Loucy (cell line): Measurements from ENCODE around the gene PPP1R27.

Source experiments
- H2AFZ ChIP-seq: fragments of 200-600 bp; sonication (generic); 2 replicates; pipeline ENCODE4 v1.6.0; 2016; ENCODE audit warnings: antibody characterized with exemption, mild to moderate bottlenecking, low read length, moderate library complexity
- H3F3A ChIP-seq: fragments of 200-600 bp; 2 replicates; pipeline ENCODE4 v1.6.0; 2016; ENCODE audit warnings: antibody characterized with exemption, low read depth, mild to moderate bottlenecking
- H3K27me3 ChIP-seq: fragments of 200-600 bp; sonication (generic); 2 replicates; pipeline ENCODE4 v1.6.1; 2014; ENCODE audit warnings: low read length, mild to moderate bottlenecking; ENCODE audit not compliant: insufficient read depth, poor library complexity, severe bottlenecking
- H3K36me3 ChIP-seq: fragments of 200-600 bp; sonication (generic); 2 replicates; pipeline ENCODE4 v1.6.1; 2016; ENCODE audit warnings: low read length; ENCODE audit not compliant: insufficient read depth
- H3K4me1 ChIP-seq: fragments of 200-600 bp; sonication (generic); 2 replicates; pipeline ENCODE4 v1.5.1; 2014; ENCODE audit warnings: low read length, mild to moderate bottlenecking; ENCODE audit not compliant: insufficient read depth, poor library complexity, severe bottlenecking
- H3K4me2 ChIP-seq: fragments of 200-600 bp; sonication (generic); 2 replicates; pipeline ENCODE4 v1.6.0; 2014; ENCODE audit warnings: antibody characterized with exemption, low read length, low read depth, mild to moderate bottlenecking; ENCODE audit not compliant: poor library complexity, severe bottlenecking
- H3K4me3 ChIP-seq: fragments of 200-600 bp; sonication (generic); 2 replicates; pipeline ENCODE4 v1.5.1; 2014; ENCODE audit warnings: low read length, mild to moderate bottlenecking, mixed read lengths; ENCODE audit not compliant: poor library complexity, severe bottlenecking
- H3K79me2 ChIP-seq: fragments of 200-600 bp; sonication (generic); 2 replicates; pipeline ENCODE4 v1.6.1; 2014; ENCODE audit warnings: low read length; ENCODE audit not compliant: insufficient read depth
- H3K9ac ChIP-seq: fragments of 200-600 bp; sonication (generic); 2 replicates; pipeline ENCODE4 v1.6.0; 2014; ENCODE audit warnings: mild to moderate bottlenecking, low read depth, low read length, moderate library complexity; ENCODE audit not compliant: poor library complexity, severe bottlenecking
- H3K9me2 ChIP-seq: fragments of 200-600 bp; sonication (generic); replicated peaks from 2 replicates; pipeline ENCODE4 v1.6.1; 2016; ENCODE audit warnings: low read depth, low read length, mixed read lengths
- H3K9me3 ChIP-seq: fragments of 200-600 bp; sonication (generic); 2 replicates; pipeline ENCODE4 v1.6.1; 2014; ENCODE audit warnings: mild to moderate bottlenecking, antibody characterized with exemption, low read length, low read depth; ENCODE audit not compliant: insufficient read depth
- H4K20me1 ChIP-seq: fragments of 200-600 bp; sonication (generic); 2 replicates; pipeline ENCODE4 v1.6.0; 2014; ENCODE audit warnings: antibody characterized with exemption, low read length, mild to moderate bottlenecking; ENCODE audit not compliant: insufficient read depth, poor library complexity, severe bottlenecking
- EZH2phosphoT487 ChIP-seq: fragments of 200-600 bp; IDR thresholded peaks from 2 replicates; pipeline ENCODE4 v1.6.1; 2018; ENCODE audit warnings: antibody characterized with exemption, mild to moderate bottlenecking, moderate library complexity, borderline replicate concordance
- TF ChIP-seq, protein P1 (sequence below): fragments of 200-600 bp; sonication (generic); conservative IDR thresholded peaks from 2 replicates; pipeline ENCODE4 v1.5.1; 2014; ENCODE audit warnings: mild to moderate bottlenecking, antibody characterized with exemption, low read length

The PPP1R27 gene

DNA sequence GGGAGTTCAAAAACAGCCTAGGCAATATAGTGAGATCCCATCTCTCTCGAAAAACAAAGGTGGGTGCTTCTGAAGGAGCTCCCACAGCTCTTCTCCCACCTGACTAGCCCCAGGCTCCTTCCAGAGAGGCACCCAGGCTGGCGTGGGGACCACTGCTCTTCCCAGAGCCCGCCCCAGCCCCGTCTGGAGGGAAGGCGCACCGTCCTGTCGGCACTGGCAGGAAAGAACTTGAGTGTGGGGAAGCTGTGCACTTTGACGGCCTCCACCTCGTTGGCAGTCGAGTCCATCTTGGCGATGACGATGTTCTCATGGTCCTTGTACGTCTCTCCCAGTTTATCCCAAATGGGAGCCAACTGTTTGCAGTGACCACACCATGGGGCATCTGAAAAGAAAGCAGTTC lies 10.5 kb upstream of the PPP1R27 start:
- H3K9ac ChIP-seq, result no peak overlapping the region
- H3K79me2 ChIP-seq, result no peaks in the 10 kb centered on the region
- H3K4me3 ChIP-seq, result no peak overlapping the region
- no peaks in the 10 kb centered on the region for H3K27me3 ChIP-seq
- H3K4me1 ChIP-seq, result no peaks in the 10 kb centered on the region
- H3K4me2 ChIP-seq, result no peak overlapping the region
- H4K20me1 ChIP-seq, result no peaks in the 10 kb centered on the region
- H3K36me3 ChIP-seq, result peaks cover 56% of the 10 kb centered on the region; the same call in 1 of the 2 replicates
- TF ChIP-seq, protein P1, sequence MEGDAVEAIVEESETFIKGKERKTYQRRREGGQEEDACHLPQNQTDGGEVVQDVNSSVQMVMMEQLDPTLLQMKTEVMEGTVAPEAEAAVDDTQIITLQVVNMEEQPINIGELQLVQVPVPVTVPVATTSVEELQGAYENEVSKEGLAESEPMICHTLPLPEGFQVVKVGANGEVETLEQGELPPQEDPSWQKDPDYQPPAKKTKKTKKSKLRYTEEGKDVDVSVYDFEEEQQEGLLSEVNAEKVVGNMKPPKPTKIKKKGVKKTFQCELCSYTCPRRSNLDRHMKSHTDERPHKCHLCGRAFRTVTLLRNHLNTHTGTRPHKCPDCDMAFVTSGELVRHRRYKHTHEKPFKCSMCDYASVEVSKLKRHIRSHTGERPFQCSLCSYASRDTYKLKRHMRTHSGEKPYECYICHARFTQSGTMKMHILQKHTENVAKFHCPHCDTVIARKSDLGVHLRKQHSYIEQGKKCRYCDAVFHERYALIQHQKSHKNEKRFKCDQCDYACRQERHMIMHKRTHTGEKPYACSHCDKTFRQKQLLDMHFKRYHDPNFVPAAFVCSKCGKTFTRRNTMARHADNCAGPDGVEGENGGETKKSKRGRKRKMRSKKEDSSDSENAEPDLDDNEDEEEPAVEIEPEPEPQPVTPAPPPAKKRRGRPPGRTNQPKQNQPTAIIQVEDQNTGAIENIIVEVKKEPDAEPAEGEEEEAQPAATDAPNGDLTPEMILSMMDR, result no peak
- TF ChIP-seq EZH2phosphoT487, result no peak
- no peak overlapping the region for H2AFZ ChIP-seq
- no peaks in the 10 kb centered on the region for H3K9me2 ChIP-seq
- no peaks in the 10 kb centered on the region for H3F3A ChIP-seq
- no peaks in the 10 kb centered on the region for H3K9me3 ChIP-seq

DNA sequence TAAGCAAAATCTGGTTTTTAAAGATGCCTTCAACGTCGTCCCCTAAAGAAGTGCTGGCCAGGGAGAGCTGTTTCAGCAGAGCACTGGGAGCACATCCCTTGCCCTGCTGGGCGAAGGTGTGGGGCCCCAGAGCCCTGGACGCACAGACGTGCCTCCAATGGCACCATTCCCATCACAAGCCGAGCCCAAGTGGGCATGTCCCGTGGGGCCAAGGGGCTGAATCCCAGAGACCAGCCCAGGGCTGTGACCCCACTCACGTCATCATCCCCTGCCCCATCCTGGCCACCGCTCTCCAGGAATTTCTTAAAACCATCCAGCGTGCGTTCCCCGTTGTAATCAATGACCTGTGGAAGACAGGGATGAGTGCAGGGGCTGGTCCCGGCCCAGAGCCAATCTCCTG lies 10.0 kb upstream of the PPP1R27 start:
- TF ChIP-seq, protein P1, result no peak
- TF ChIP-seq EZH2phosphoT487, result no peak
- H3K9me2 ChIP-seq, result no peaks in the 10 kb centered on the region
- H3K9me3 ChIP-seq, result no peaks in the 10 kb centered on the region
- no peaks in the 10 kb centered on the region for H3K4me1 ChIP-seq
- H4K20me1 ChIP-seq, result no peaks in the 10 kb centered on the region
- H3K9ac ChIP-seq, result no peak overlapping the region
- no peak overlapping the region for H3K4me2 ChIP-seq
- no peaks in the 10 kb centered on the region for H3F3A ChIP-seq
- no peaks in the 10 kb centered on the region for H3K27me3 ChIP-seq
- no peak overlapping the region for H2AFZ ChIP-seq
- H3K4me3 ChIP-seq, result no peak overlapping the region
- H3K79me2 ChIP-seq, result no peaks in the 10 kb centered on the region
- H3K36me3 ChIP-seq, result peaks cover 56% of the 10 kb centered on the region; the same call in 1 of the 2 replicates

DNA sequence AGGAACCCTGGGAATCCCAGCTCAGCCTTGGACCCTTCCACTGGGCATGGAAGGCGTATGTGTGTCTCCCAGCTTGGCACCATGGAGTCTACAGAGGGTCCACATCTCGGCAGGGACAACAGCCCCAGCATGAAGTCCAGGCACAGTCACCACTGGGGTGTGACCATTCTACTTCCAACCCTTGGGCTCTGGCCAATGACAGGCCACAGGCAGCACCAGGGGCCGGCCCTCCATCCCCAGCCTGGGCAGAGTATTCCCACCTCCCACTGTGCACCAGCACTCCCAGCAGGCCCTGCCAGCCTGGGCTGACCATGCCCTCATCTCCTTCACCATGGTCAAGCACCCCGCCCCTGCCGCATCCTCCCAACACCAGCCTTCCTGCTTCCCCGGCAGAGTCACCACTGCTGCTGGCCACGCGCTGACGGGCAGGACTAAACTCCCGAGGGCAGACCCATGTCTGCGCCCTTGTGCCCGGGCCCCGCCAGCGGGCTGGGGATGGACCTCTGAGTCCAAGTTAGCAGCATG lies 9.5 kb upstream of the PPP1R27 start:
- TF ChIP-seq, protein P1, result no peak
- no peak for TF ChIP-seq EZH2phosphoT487
- Histone ChIP-seq H3F3A (no peaks in the 10 kb centered on the region), H3K36me3 (peaks cover 56% of the 10 kb centered on the region; the same call in 1 of the 2 replicates)

More for the DNA sequence above, 9.5 kb upstream of the PPP1R27 start:
- Histone ChIP-seq H3K79me2 (no peaks in the 10 kb centered on the region), H3K27me3 (no peaks in the 10 kb centered on the region), H2AFZ (no peak overlapping the region), H3K4me3 (no peak overlapping the region), H3K9me2 (no peaks in the 10 kb centered on the region), H3K9me3 (no peaks in the 10 kb centered on the region), H3K4me2 (no peak overlapping the region), H3K9ac (no peak overlapping the region), H3K4me1 (no peaks in the 10 kb centered on the region), H4K20me1 (no peaks in the 10 kb centered on the region)
